Measurements from ENCODE around the gene CHN2.

Gene CHN2

DNA sequence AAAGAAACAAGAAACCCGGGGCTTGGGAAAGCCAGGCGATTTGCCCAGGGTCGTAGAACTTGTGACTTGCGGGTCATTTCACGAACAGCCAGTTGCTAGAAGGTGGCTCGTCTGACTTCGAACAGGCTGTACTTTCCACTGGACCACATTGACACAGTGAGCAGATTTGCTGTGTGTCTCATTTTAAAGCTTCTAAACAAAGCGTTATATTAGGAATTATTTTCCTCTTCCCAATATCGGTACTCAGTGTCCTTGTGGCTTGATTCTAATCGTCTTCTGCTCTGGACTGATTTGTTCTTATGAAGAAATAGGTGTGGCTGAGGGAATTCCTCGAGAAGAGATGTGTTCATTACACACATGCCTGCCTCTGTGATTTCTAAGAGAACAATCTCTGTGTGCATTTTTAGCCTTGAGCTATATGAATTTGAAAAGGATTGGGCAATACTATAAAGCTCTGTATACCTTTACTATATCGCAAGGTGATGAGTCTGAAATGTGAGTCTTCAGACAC is 219.1 kb downstream of the CHN2 start:
- DNase-seq: no peak

GRCh38 chr7:29414216-29414615 is 219.6 kb downstream of the CHN2 start:
- DNase-seq: no peak

- DNase-seq: no peak
These were observed 220.6 kb downstream of the CHN2 start for GRCh38 chr7:29415215-29415614.

GRCh38 chr7:29416276-29416937 is 221.8 kb downstream of the CHN2 start:
- no peak for DNase-seq

DNA sequence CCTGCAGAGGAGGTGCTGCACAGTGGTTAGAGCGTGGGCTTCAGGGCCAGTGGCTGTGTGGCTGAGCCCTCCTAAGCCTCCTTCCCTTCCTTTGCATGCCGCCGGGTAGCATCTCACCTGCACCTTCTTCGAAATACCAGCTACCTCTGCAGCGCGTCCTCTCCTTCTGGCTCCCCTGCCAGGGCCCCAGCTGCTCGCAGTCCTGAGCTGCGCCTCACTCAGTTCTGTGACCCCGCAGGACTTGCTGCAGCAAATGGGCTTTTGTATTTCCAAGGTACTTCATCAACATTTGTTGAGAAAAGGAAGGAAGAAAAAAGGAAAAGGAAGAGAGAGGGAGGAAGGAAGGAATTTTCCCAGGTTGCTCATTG is 222.3 kb downstream of the CHN2 start:
- no peak for DNase-seq

DNA sequence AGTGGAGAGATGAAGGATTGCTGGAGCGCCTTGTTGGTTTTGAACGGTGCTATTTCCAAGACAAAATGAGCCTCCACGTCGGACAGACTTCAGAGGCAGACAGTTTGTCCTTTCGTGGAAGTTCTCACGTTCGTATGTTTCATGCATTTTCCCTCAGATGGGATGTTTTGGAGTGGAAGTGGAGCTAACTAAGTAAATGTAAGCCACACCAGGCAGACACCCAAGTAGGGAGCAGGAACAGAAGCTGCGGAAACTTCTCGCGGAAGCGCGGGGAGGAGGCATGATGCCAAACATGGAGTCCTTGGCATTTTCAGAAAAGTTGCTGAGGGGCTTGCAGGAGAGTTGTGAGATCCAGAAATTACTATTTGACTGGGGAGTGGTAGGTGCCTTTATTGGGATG is 223.5 kb downstream of the CHN2 start:
- no peak for DNase-seq

DNA sequence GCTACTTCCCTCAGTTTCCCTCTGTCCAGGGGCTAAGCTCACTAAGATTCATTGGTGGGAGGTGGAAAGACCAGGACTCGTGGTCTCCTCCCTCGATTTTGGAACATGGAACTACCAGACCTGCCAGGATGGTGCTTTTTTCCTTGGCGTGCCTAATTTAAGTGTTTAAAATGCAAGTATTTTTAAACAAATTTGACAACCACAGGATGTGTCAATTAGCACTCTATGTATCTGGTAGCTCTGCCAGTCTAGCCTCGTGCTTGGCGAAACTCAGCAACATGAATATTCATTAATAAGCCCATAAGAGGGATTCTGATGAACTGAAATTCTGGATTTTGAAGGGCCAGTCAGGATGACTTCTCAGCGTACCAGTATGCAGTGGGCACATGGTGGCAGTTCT is 224.1 kb downstream of the CHN2 start:
- DNase-seq: no peak

DNA sequence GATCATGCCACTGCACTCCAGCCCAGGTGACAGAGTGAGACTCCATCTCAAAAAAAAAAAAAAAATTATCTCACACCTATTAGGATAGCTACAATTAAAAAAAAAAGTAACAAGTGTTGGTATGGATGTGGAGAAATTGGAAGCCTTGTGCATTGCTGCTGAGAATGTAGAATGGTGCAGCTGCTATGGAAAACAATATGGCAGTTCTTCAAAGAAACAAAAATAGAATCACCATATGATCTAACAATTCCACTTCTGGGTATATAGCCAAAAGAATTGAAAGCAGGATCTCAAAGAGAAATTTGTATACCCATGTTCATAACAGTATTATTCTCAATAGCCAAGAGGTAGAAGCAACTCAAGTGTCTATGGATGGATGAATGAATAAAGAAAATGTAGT is 225.4 kb downstream of the CHN2 start:
- DNase-seq: no peak

- DNase-seq: no peak
These were observed 226.7 kb downstream of the CHN2 start for GRCh38 chr7:29421010-29421956.

GRCh38 chr7:29422829-29423228 is 228.3 kb downstream of the CHN2 start:
- DNase-seq: no peak

DNA sequence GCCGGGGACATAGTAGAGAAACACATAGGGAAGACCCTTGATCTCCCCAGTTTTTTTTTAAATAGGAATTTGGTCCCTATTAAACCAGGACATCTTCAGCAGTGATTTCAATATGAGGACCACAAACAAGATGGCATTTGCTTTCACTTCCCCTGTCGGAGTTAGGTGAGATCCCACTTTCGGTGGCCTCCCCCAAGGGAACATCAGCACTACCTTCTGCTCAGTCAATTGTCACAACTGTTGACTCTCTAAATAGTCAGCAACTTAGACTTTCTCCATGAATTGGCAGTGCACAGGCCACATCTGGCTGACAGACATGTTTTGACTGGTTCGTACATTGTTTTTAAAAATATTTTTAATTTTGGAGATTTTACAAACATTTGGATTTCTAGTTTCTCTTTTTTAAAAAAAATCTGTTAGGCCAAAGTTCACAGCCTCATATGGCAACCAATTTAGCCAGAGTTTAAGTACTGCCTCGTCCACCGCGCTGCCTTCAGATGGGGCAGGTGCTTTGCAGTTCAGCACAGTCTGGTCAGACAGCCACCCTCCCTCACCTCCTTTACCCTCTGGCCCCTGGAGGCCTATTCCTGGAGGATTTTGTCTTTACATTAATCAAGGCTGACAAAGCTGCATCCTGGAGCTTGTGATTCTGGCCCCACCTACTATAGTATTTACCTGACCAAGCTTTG is 229.9 kb downstream of the CHN2 start:
- no peak for DNase-seq

- DNase-seq: no peak
These were observed 230.4 kb downstream of the CHN2 start for GRCh38 chr7:29424984-29425309.

- DNase-seq: no peak
These were observed 232.0 kb downstream of the CHN2 start for GRCh38 chr7:29426587-29426986.

- DNase-seq: no peak
These were observed 234.8 kb downstream of the CHN2 start for GRCh38 chr7:29429401-29429800.

DNA sequence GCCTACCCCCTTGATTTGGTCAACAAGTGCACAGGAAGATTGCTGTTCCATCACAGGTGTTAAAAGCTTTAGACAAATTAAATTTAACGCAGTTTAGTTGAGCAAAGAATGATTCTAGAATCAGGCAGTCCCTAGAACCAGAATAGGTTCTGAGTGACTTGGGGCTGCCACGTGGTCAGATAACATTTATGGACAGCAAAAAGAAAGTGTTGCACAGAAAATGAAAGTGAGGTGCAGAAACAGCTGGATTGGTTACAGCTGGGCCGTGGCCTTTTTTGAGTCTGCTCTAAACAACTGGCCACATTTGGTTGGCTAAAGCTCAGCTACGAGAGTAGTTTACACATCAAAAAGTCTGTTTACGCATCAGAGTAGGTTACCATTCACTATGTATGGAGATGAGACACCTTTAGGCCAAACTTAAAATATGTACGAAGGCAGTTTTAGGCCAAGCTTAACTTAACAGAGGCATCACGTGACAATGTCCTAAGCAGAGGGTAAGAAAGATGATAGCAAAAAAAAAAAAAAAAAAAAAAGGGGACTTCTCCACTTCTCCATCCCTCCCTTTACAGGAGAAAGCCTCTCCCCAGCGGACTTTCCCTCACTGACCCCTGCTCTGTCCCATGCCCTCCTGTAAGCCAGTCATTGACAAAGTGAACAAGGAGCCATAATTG is 235.8 kb downstream of the CHN2 start:
- no peak for DNase-seq

DNA sequence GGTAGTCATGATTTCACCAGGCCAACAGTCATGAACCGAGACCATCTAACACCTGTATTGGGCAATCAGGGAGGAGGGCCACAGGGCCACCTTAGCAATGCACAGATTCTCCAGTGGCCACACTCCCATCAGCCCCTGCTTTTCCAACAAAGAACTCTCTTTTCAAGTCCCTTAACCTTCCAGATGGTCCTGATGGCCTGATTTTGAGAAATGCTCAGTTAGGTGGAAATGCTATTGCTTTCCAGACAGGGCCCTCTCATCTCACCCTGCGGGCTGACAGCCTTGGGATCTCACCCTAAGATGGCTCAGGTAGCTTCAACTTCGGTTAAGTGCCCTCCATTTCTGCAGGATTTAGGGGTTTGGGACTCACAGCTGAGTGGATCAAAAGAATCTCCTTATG is 237.1 kb downstream of the CHN2 start:
- no peak for DNase-seq

GRCh38 chr7:29432721-29433120 is 238.1 kb downstream of the CHN2 start:
- DNase-seq: no peak

- no peak for DNase-seq
These were observed 239.8 kb downstream of the CHN2 start for GRCh38 chr7:29434380-29434768.

- DNase-seq: no peak
These were observed 240.6 kb downstream of the CHN2 start for GRCh38 chr7:29435167-29435566.

DNA sequence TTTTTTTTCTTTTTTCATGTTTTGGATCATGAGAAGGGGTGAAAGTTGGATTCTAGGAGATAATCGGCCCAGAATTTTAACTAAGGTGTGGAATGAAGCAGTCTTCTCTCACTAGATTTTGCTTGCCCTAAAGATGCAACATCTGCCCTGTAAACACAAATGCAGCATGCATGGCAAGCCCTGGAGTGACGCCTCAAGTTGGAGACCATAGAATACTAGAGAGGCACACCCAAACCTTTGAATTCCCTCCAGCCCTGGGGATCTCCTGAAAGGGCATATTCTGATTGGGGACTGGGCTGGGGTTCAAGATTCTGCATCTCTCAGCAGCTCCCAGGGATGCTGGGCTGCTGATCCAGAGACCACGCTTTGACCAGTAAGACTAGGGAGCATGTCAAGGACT is 241.3 kb downstream of the CHN2 start:
- DNase-seq: no peak

- no peak for DNase-seq
These were observed 247.6 kb downstream of the CHN2 start for GRCh38 chr7:29442146-29442545.

DNA sequence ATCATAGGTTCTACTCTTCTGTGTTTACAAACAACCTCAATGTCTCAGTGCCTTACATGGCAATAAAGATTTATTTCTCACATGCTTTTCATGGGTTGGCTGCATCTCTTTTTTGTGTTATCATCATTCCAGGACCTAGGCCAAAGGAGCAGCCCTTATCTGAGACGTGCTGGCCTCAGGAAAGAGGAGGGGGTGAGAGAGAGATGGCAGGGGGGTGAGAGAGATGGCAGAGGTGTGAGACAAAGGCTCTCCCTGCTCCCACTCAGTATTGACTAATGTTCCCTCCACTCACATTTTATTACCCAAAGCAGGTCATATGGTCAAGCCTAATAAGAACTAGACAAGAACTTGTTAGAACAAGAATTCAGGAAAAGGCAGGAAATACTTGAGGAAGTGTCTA is 249.0 kb downstream of the CHN2 start:
- no peak for DNase-seq

GRCh38 chr7:29444267-29444666 is 249.7 kb downstream of the CHN2 start:
- DNase-seq: no peak

All from KG1 (cell line).